Calu3 (cell line): Measurements from ENCODE around the gene POLR2I. TPM values are rescaled to one million over a fixed set of nuclear protein-coding genes. Genes with fewer than 3 reads are reported as not detected.

Experiments
- BruUV-seq: library from RNA; stranded (reverse); fragments of 400-500 nt; replicated peaks from 2 replicates; lab custom pipeline; 2021; lab: Mats Ljungman, UMichigan
- CTCF ChIA-PET: fragments of 300-600 bp; sonication (Branson Sonifier 250); formaldehyde crosslinking; loops from one replicate; lab custom pipeline; 2022; ENCODE audit warnings: antibody characterized with exemption; lab: Charles Lee
- DNase-seq: peaks from one replicate; pipeline ENCODE4 v3.0.0; 2022
- H3K27ac Mint-ChIP-seq: one replicate; pipeline ENCODE4 v1.8.0; 2022; ENCODE audit warnings: mixed read lengths; ENCODE audit not compliant: unreplicated experiment
- H3K27me3 Mint-ChIP-seq: one replicate; pipeline ENCODE4 v1.8.0; 2022; ENCODE audit warnings: mixed read lengths; ENCODE audit not compliant: unreplicated experiment
- H3K36me3 Mint-ChIP-seq: one replicate; pipeline ENCODE4 v1.8.0; 2022; ENCODE audit warnings: mild to moderate bottlenecking, moderate library complexity, mixed read lengths; ENCODE audit not compliant: insufficient read depth, unreplicated experiment
- H3K4me1 Mint-ChIP-seq: one replicate; pipeline ENCODE4 v1.8.0; 2022; ENCODE audit warnings: mild to moderate bottlenecking, low read depth, mixed read lengths; ENCODE audit not compliant: unreplicated experiment
- H3K4me3 Mint-ChIP-seq: one replicate; pipeline ENCODE4 v1.8.0; 2022; ENCODE audit warnings: mild to moderate bottlenecking, low read depth, moderate library complexity, mixed read lengths; ENCODE audit not compliant: unreplicated experiment
- H3K9me3 Mint-ChIP-seq: one replicate; pipeline ENCODE4 v1.8.0; 2022; ENCODE audit warnings: low read depth, mixed read lengths; ENCODE audit not compliant: unreplicated experiment
- intact Hi-C: fragments of 100-400 bp; cut with micrococcal nuclease; formaldehyde crosslinking; loops from one replicate; pipeline ENCODE4 v1.10.0; 2022; ENCODE audit not compliant: unreplicated experiment
- total RNA-seq: library from RNA; stranded (reverse); gene quantifications from 2 replicates; pipeline ENCODE4 v1.2.3, GENCODE V29; 2022
- TF ChIP-seq, protein P1 (sequence below): fragments of 200-600 bp; IDR thresholded peaks from one replicate; pipeline ENCODE4 v1.8.0; 2022; ENCODE audit warnings: antibody characterized with exemption; ENCODE audit not compliant: unreplicated experiment

The POLR2I gene
- total RNA-seq, 1 experiment from 2014 or later = 92.2 TPM

DNA sequence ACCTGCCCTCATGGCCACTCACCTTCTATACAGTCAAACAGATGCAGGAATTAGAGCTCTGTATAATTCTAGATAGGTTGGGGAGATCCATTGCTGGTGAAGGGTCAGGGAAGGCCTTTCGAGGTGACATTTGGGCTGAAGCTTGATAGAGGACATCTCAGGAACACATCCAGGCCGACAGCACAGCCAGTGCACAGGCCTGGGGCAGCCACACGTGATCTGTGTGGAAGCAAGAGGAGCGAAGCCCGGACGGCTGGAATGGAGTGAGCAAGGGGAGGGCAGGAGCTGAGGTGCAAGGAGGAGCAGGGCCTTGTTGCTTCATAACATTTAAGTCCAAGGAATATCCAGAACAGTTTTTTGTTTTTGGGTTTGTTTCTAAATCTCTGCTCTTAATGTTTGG lies 8.2 kb downstream of the POLR2I start:
- TF ChIP-seq, protein P1, sequence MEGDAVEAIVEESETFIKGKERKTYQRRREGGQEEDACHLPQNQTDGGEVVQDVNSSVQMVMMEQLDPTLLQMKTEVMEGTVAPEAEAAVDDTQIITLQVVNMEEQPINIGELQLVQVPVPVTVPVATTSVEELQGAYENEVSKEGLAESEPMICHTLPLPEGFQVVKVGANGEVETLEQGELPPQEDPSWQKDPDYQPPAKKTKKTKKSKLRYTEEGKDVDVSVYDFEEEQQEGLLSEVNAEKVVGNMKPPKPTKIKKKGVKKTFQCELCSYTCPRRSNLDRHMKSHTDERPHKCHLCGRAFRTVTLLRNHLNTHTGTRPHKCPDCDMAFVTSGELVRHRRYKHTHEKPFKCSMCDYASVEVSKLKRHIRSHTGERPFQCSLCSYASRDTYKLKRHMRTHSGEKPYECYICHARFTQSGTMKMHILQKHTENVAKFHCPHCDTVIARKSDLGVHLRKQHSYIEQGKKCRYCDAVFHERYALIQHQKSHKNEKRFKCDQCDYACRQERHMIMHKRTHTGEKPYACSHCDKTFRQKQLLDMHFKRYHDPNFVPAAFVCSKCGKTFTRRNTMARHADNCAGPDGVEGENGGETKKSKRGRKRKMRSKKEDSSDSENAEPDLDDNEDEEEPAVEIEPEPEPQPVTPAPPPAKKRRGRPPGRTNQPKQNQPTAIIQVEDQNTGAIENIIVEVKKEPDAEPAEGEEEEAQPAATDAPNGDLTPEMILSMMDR = no peak
- no peak overlapping the region for H3K27ac Mint-ChIP-seq
- no peaks in the 10 kb centered on the region for H3K27me3 Mint-ChIP-seq
- intact Hi-C loops = no loop called here
- H3K9me3 Mint-ChIP-seq = no peaks in the 10 kb centered on the region
- no peak overlapping the region for H3K4me3 Mint-ChIP-seq
- H3K4me1 Mint-ChIP-seq = no peaks in the 10 kb centered on the region
- DNase-seq = no peak
- H3K36me3 Mint-ChIP-seq = peaks cover 48% of the 10 kb centered on the region
- no TSS peak for BruUV-seq
- CTCF ChIA-PET = interaction anchor here (0.7 kb wide), 1 partner anchor 1156 kb away, joined by 6 read pairs; no protein-coding TSS in a partner anchor

DNA sequence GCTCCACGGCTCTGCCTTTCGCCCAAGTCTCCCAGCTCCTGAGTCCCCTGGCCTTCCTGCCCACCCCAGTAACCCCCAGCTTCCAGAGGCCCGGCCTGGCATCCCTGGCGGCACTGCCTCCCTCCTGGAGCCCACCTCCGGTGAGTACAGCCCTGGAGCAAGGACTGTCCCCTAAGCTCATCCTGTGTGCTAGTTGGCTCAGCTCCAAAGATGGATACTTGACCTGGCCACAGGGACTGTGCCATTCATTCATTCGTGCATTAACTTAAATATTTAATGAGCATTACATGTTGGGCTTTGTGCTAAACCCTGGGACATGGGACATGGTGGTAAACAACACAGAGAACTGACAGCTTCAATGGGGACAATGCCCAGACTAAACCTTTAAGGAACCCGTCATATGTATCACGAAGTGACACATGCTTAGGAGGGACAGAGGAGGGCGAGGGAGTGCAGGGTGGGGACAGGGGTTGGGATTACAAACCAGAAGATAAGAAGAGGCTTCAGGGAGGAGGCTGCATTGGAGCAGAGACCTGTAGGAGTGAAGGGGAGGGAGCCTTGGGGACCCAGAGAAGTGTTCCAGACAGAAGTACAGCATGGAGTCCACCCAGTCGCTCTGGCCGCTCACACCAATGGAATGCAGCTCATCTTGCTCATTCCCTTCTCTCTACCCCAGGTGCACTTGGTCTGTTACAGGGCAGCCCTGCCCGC lies 10.7 kb downstream of the POLR2I start:
- Mint-ChIP-seq H3K4me3 (no peak overlapping the region), H3K4me1 (no peaks in the 10 kb centered on the region), H3K36me3 (peaks cover 56% of the 10 kb centered on the region), H3K27ac (no peak overlapping the region), H3K9me3 (no peaks in the 10 kb centered on the region), H3K27me3 (no peaks in the 10 kb centered on the region)
- intact Hi-C loops = no loop called here
- TF ChIP-seq, protein P1 = no peak
- CTCF ChIA-PET = interaction anchor here (0.5 to 0.7 kb wide), 2 partner anchors 23 to 360 kb away, joined by 3 to 4 read pairs; no protein-coding TSS in a partner anchor
- peak; percentile 16 for DNase-seq
- no TSS peak for BruUV-seq

DNA sequence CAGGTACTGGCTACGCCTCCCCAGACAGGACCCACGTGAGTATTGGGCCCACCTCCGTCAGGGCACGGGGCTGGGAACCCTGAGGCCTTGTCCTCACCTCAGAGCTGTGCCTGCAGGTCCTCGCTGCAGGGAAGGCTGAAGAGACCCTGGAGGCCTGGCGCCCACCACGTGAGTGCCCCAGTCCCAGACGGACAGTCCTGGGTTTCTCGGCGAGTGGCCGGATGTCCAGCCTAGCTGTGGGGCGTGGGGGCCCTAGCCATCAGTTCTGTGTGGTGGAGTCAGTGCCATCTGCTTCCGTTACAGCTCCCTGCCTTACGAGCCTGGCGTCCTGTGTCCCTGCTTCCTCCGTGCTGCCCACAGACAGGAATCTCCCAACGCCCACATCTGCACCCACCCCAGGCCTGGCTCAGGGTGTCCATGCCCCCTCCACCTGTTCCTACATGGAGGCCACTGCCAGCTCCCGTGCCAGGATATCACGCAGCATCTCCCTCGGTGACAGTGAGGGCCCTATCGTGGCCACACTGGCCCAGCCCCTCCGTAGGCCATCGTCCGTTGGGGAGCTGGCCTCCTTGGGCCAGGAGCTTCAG lies 11.5 kb downstream of the POLR2I start:
- Mint-ChIP-seq H3K36me3 (peaks cover 57% of the 10 kb centered on the region), H3K4me1 (no peaks in the 10 kb centered on the region), H3K27ac (no peak overlapping the region), H3K9me3 (no peaks in the 10 kb centered on the region), H3K27me3 (no peaks in the 10 kb centered on the region), H3K4me3 (no peak overlapping the region)
- CTCF ChIA-PET = interaction anchor here (0.7 kb wide), 1 partner anchor 24 kb away, joined by 3 read pairs; no protein-coding TSS in a partner anchor
- TF ChIP-seq, protein P1 = no peak
- TSS peak; percentile 22 for BruUV-seq
- intact Hi-C loops = no loop called here
- no peak for DNase-seq

DNA sequence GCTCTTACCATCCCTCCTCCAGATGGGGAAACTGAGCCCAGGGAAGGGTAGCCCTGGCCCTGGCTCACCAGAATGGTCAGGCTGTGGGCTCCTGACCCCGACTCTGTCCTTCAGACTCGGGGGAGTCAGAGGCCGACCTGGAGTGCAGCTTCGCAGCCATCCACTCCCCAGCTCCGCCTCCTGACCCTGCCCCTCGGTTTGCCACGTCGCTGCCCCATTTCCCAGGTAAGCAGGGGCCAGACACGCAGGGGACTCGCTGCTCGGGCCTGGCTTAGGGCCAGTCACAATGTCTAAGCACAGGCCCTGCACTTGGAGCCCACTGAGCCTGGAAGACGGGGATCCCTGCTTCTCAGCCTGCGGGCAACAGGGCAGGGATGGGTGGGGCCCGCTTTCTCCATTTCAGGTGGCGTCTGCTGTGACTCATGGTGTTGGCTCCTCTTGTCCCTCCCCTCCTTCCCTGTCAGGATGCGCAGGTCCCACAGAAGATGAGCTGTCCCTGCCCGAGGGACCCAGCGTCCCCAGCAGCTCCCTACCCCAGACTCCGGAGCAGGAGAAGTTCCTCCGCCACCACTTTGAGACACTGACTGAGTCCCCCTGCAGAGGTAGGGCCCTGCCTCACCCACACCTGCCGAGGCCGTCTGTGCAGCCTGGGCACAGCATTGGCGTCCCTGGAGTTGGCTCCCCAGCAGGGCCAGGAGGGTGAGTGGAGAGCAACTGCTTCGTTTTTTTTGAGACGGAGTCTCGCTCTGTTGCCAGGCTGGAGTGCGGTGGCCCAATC lies 12.9 kb downstream of the POLR2I start:
- DNase-seq = no peak
- no peaks in the 10 kb centered on the region for H3K9me3 Mint-ChIP-seq
- no TSS peak for BruUV-seq
- H3K36me3 Mint-ChIP-seq = peaks cover 63% of the 10 kb centered on the region
- no peak overlapping the region for H3K4me3 Mint-ChIP-seq
- TF ChIP-seq, protein P1 = no peak
- CTCF ChIA-PET = no interaction called here
- H3K27ac Mint-ChIP-seq = no peak overlapping the region
- intact Hi-C loops = no loop called here
- no peaks in the 10 kb centered on the region for H3K4me1 Mint-ChIP-seq
- no peaks in the 10 kb centered on the region for H3K27me3 Mint-ChIP-seq
